Gastroesophageal sphincter (tissue), 4 donors: ENCODE data around the gene KIFAP3. TPM values are rescaled to one million over a fixed set of nuclear protein-coding genes. Genes with fewer than 3 reads are reported as not detected.

Source experiments
- ATAC-seq: fragments of 150-250 bp; one replicate; pipeline ENCODE4 v1.9.1; 2016; ENCODE audit warnings: mild to moderate bottlenecking, moderate library complexity
- H3K27ac ChIP-seq, 4 donors: fragments of 200-600 bp; sonication (generic) in 3 of 4; 1 replicate in 3 of 4; 2 replicates in 1 of 4; pipeline ENCODE4 v1.5.1; 2016 to 2019
- H3K27me3 ChIP-seq: fragments of 200-600 bp; sonication (generic); one replicate; pipeline ENCODE4 v1.5.1; 2019
- H3K36me3 ChIP-seq, 2 donors: fragments of 200-600 bp; sonication (generic); one replicate each; pipeline ENCODE4 v1.5.1; 2019; ENCODE audit warnings: control low read depth in 1 of 2
- H3K4me1 ChIP-seq, 3 donors: fragments of 200-600 bp; sonication (generic); 1 replicate in 2 of 3; 2 replicates in 1 of 3; pipeline ENCODE4 v1.5.1; 2016 to 2019; ENCODE audit warnings: control low read depth in 2 of 3
- H3K4me3 ChIP-seq, 2 donors: fragments of 200-600 bp; sonication (generic); one replicate each; pipeline ENCODE4 v1.5.1; 2019; ENCODE audit warnings: mild to moderate bottlenecking in 1 of 2, moderate library complexity in 1 of 2
- H3K9me3 ChIP-seq, 3 donors: fragments of 200-600 bp; sonication (generic); one replicate each; pipeline ENCODE4 v1.5.1; 2017 to 2019; ENCODE audit warnings: control low read depth in 2 of 3
- CTCF ChIP-seq, 4 experiments: fragments of 200-600 bp in 2 of 4; fragments of 450-650 bp in 2 of 4; sonication (generic) in 1 of 4; IDR thresholded peaks; one replicate each; pipeline ENCODE4 v1.5.1; 2017 to 2019; ENCODE audit warnings: antibody characterized with exemption in 4 of 4, mild to moderate bottlenecking in 2 of 4, moderate library complexity in 2 of 4
- EP300 ChIP-seq: sonication (generic); formaldehyde crosslinking; IDR thresholded peaks from one replicate; pipeline ENCODE4 v1.6.1; 2017; ENCODE audit warnings: antibody characterized with exemption, mild to moderate bottlenecking
- POLR2A ChIP-seq, 2 donors: fragments of 450-650 bp; IDR thresholded peaks; one replicate each; pipeline ENCODE4 v1.6.1; 2017; ENCODE audit warnings: antibody characterized with exemption in 2 of 2, mild to moderate bottlenecking in 2 of 2, moderate library complexity in 1 of 2
- POLR2AphosphoS5 ChIP-seq: sonication (generic); formaldehyde crosslinking; IDR thresholded peaks from one replicate; pipeline ENCODE4 v1.6.1; 2017; ENCODE audit warnings: antibody characterized with exemption
- WGBS, 2 donors: methylation state at CpG; one replicate each; pipeline ENCODE4 v1.1.5; 2018; ENCODE audit warnings: low coverage in 1 of 2; 5-methylcytosine and 5-hydroxymethylcytosine counted together
- total RNA-seq, 4 donors: library from RNA; depleted of rRNA; stranded (reverse); fragments of >200 nt; gene quantifications; one replicate each; pipeline ENCODE4 v1.1.0, GENCODE V29; 2016

The KIFAP3 gene
- total RNA-seq, 4 donors from 2014 or later = 25.5 to 42.9 (median 36.6) TPM

- WGBS, 2 donors = 53 to 59% methylated on average over 2 to 5 of the region's 5 CpGs
These were observed 171.7 kb downstream of the KIFAP3 start for GRCh38 chr1:169902751-169903150.

GRCh38 chr1:169901115-169901514 is 173.4 kb downstream of the KIFAP3 start:
- Histone ChIP-seq H3K27me3 (peaks cover 14% of the 10 kb centered on the region), H3K4me3 (no peak overlapping the region), H3K36me3 (no peaks in the 10 kb centered on the region), H3K4me1 (no peaks in the 10 kb centered on the region), H3K27ac (no peak overlapping the region), H3K9me3 (no peaks in the 10 kb centered on the region)
- ATAC-seq = no peak
- no peak for TF ChIP-seq POLR2A (IDR thresholded peaks at IDR 0.05)
- no peak for TF ChIP-seq CTCF (IDR thresholded peaks at IDR 0.05)
- no peak for TF ChIP-seq EP300
- TF ChIP-seq POLR2AphosphoS5 = no peak

More at GRCh38 chr1:169902751-169903150, 171.7 kb downstream of the KIFAP3 start:
- H3K27ac ChIP-seq = no peak overlapping the region
- no peak overlapping the region for H3K4me3 ChIP-seq
- H3K36me3 ChIP-seq = no peaks in the 10 kb centered on the region
- no peak for TF ChIP-seq CTCF (IDR thresholded peaks at IDR 0.05)
- no peak for TF ChIP-seq POLR2AphosphoS5
- H3K27me3 ChIP-seq = peaks cover 14% of the 10 kb centered on the region
- no peaks in the 10 kb centered on the region for H3K4me1 ChIP-seq
- H3K9me3 ChIP-seq = no peaks in the 10 kb centered on the region
- no peak for ATAC-seq

GRCh38 chr1:169900571-169900970 is 173.9 kb downstream of the KIFAP3 start:
- TF ChIP-seq POLR2AphosphoS5 = no peak
- Histone ChIP-seq H3K27me3 (peaks cover 14% of the 10 kb centered on the region), H3K27ac (no peak overlapping the region), H3K36me3 (no peaks in the 10 kb centered on the region), H3K4me3 (no peak overlapping the region), H3K9me3 (no peaks in the 10 kb centered on the region), H3K4me1 (no peaks in the 10 kb centered on the region)
- no peak for ATAC-seq

GRCh38 chr1:169899519-169900217 is 174.8 kb downstream of the KIFAP3 start:
- ATAC-seq = no peak
- Histone ChIP-seq H3K4me1 (peaks cover 0 to under 1% (median 0%) of the 10 kb centered on the region in 3 donors), H3K27me3 (peaks cover 14% of the 10 kb centered on the region), H3K27ac (no peak overlapping the region), H3K9me3 (no peaks in the 10 kb centered on the region), H3K36me3 (no peaks in the 10 kb centered on the region), H3K4me3 (no peak overlapping the region)
- WGBS, 2 donors = 45 to 56% methylated on average over 2 to 4 of the region's 4 CpGs
- TF ChIP-seq CTCF (IDR thresholded peaks at IDR 0.05) = no peak

GRCh38 chr1:169896013-169896412 is 178.5 kb downstream of the KIFAP3 start:
- Histone ChIP-seq H3K27ac (no peak overlapping the region), H3K27me3 (peaks cover 5% of the 10 kb centered on the region), H3K36me3 (no peaks in the 10 kb centered on the region), H3K4me1 (peaks cover 5 to 22% (median 9%) of the 10 kb centered on the region in 3 donors), H3K4me3 (no peak overlapping the region), H3K9me3 (no peaks in the 10 kb centered on the region)
- TF ChIP-seq POLR2AphosphoS5 (no peak), POLR2A (IDR thresholded peaks at IDR 0.05) (no peak), EP300 (no peak), CTCF (IDR thresholded peaks at IDR 0.05) (no peak)
- 86 to 100% methylated on average over 2 of the region's 4 CpGs for WGBS, 2 donors
- no peak for ATAC-seq
